Measurements from ENCODE around the gene PACRG. TPM values are rescaled to one million over a fixed set of nuclear protein-coding genes. Genes with fewer than 3 reads are reported as not detected.

The PACRG gene
- total RNA-seq, 2 donors from 2014 or later, result 2.9 to 63.8 TPM

DNA sequence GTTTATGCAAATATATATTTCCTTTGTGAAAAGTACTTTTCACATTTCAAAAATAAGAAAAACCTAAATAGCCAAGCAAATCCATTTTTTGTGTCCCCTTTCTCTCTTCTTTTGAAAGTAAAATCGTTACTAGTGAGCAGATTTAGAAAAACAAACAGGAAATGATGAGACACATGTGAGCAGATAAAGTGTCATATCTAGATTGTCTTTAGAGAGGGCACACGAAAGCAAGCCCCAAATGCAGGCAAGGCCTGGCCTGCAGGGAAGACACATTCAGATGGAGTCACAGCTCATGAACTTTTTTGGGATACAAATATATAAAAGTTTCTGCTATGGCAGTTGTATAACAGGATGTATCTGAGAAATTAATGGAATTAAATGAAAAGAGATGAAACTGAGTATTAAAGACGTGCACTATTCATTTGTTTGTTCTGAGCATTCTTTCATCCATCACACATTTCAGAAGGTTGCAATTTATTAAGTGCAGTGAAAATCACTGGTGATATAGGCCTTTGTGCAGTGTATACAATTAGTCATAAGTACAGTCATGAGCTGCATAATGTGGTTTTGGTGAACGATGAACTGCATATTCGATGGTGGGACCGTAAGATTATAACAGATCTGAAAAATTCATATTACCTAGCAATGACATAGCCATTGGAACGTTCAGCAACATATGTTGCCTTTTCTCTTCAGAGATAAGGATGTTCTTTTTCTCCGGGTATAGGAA lies 101.4 kb downstream of the PACRG start:
- no peaks in the 10 kb centered on the region for H3K36me3 ChIP-seq
- H3K4me3 ChIP-seq, result no peak overlapping the region
- no peak overlapping the region for H3K27ac ChIP-seq
- TF ChIP-seq, protein P1, sequence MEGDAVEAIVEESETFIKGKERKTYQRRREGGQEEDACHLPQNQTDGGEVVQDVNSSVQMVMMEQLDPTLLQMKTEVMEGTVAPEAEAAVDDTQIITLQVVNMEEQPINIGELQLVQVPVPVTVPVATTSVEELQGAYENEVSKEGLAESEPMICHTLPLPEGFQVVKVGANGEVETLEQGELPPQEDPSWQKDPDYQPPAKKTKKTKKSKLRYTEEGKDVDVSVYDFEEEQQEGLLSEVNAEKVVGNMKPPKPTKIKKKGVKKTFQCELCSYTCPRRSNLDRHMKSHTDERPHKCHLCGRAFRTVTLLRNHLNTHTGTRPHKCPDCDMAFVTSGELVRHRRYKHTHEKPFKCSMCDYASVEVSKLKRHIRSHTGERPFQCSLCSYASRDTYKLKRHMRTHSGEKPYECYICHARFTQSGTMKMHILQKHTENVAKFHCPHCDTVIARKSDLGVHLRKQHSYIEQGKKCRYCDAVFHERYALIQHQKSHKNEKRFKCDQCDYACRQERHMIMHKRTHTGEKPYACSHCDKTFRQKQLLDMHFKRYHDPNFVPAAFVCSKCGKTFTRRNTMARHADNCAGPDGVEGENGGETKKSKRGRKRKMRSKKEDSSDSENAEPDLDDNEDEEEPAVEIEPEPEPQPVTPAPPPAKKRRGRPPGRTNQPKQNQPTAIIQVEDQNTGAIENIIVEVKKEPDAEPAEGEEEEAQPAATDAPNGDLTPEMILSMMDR (IDR thresholded peaks at IDR 0.05), result no peak
- TF ChIP-seq POLR2AphosphoS5 (IDR thresholded peaks at IDR 0.05), result no peak
- no peak for TF ChIP-seq POLR2A (IDR thresholded peaks at IDR 0.05)
- WGBS, result 82% methylated on average over 8 of the region's 8 CpGs
- no peak for DNase-seq (ENCODE audit: low spot score)
- H3K27me3 ChIP-seq (replicated peaks; ENCODE audit: insufficient read depth), result no peaks in the 10 kb centered on the region
- H3K4me1 ChIP-seq (replicated peaks), result no peaks in the 10 kb centered on the region
- H3K9me3 ChIP-seq, result no peaks in the 10 kb centered on the region
- intact Hi-C loops (cut with DNase I), result no loop called here

DNA sequence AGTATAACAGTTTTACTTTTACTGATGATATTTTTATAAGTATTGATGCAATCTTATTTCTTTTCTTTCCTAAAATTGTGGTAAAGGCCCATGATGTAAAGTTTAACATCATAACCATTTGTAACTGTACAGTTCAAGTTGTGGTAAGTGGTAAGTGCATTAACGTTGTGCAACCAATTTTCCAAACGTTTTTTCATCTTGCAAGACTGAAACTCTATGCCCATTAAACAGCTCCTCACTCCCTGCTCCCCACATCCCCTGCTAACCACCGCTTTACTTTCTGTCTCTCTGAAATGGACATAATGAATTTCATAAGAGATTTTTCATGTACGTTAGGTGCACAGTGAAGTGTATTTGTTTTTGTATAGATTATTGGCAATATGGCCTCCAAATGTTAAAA lies 106.0 kb downstream of the PACRG start:
- no peaks in the 10 kb centered on the region for H3K9me3 ChIP-seq
- no peak overlapping the region for H3K4me3 ChIP-seq
- intact Hi-C loops (cut with DNase I), result no loop called here
- H3K4me1 ChIP-seq (replicated peaks), result no peaks in the 10 kb centered on the region
- no peak overlapping the region for H3K27ac ChIP-seq
- 89% methylated on average over 4 of the region's 4 CpGs for WGBS
- TF ChIP-seq POLR2AphosphoS5 (IDR thresholded peaks at IDR 0.05) (no peak), POLR2A (IDR thresholded peaks at IDR 0.05) (no peak)
- TF ChIP-seq, protein P1 (IDR thresholded peaks at IDR 0.05), result no peak
- no peaks in the 10 kb centered on the region for H3K36me3 ChIP-seq
- H3K27me3 ChIP-seq (replicated peaks; ENCODE audit: insufficient read depth), result no peaks in the 10 kb centered on the region
- DNase-seq (ENCODE audit: low spot score), result no peak

DNA sequence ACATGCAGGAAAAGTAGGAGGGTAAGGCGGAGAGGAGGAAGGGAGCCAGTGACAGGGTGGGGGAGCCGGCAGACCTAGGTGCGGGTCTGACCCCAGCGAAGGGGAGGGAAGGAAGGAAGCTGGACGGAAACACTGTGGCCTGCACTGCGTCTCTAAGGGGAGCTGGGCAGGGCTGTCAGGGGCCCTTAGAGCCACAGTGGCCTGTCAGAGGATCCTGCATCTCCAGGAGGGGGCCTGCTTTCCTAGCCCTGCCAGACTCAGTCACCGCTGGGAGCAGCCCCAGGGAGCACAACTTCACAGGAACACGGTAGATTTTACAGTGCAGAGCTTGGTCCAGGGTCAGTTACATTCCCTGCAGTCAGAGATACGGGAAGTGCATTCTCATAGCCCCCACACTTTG lies 118.2 kb downstream of the PACRG start:
- Histone ChIP-seq H3K9me3 (no peaks in the 10 kb centered on the region), H3K27ac (no peak overlapping the region), H3K36me3 (no peaks in the 10 kb centered on the region), H3K27me3 (replicated peaks; ENCODE audit: insufficient read depth) (no peaks in the 10 kb centered on the region), H3K4me3 (no peak overlapping the region), H3K4me1 (replicated peaks) (no peaks in the 10 kb centered on the region)
- WGBS, result 83% methylated on average over 9 of the region's 9 CpGs
- no peak for TF ChIP-seq POLR2A (IDR thresholded peaks at IDR 0.05)
- no peak for DNase-seq (ENCODE audit: low spot score)
- intact Hi-C loops (cut with DNase I), result no loop called here

DNA sequence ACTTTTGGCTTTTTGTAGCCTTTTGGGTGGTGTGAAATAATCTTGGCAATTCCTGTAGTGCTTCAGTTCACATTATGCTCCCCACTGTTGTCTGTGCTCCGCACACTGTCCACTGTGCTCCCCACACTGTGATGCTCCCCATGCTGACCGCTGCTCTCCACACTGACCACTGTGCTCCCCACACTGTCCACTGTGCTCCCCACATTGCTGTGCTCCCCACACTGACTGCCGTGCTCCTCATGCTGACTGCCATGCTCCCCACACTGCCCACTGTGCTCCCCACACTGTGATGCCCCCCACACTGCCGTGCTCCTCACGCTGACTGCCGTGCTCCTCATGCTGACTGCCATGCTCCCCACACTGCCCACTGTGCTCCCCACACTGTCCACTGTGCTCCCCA lies 118.9 kb downstream of the PACRG start:
- no peaks in the 10 kb centered on the region for H3K36me3 ChIP-seq
- H3K9me3 ChIP-seq, result no peaks in the 10 kb centered on the region
- no peak for TF ChIP-seq POLR2AphosphoS5 (IDR thresholded peaks at IDR 0.05)
- no peak for TF ChIP-seq POLR2A (IDR thresholded peaks at IDR 0.05)
- TF ChIP-seq, protein P1 (IDR thresholded peaks at IDR 0.05), result no peak
- no peak overlapping the region for H3K4me3 ChIP-seq
- no peaks in the 10 kb centered on the region for H3K27me3 ChIP-seq (replicated peaks; ENCODE audit: insufficient read depth)
- no peak for DNase-seq (ENCODE audit: low spot score)
- intact Hi-C loops (cut with DNase I), result no loop called here
- no peaks in the 10 kb centered on the region for H3K4me1 ChIP-seq (replicated peaks)
- 90% methylated on average over 6 of the region's 6 CpGs for WGBS
- H3K27ac ChIP-seq, result no peak overlapping the region

DNA sequence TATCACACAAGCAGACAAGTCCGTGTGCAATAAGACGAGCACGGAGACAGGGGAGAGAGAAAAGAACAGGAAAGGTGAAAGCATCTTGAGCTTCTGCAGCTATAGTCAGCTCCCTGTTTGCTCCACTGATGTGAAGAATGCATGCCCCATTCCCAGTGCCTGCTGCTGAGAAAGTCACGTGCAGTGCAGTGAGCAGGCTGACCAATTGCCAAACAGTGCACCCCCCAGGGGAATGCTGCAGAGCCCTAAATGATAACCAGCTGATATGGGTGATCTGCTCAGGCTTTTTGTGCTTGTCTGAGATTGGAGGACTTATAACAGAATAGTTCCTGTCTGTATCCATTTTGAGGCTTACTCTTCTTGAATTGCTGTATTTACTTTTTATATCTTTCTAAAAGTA lies 121.5 kb downstream of the PACRG start:
- H3K4me1 ChIP-seq (replicated peaks), result no peaks in the 10 kb centered on the region
- H3K27ac ChIP-seq, result no peak overlapping the region
- 89% methylated on average over 4 of the region's 4 CpGs for WGBS
- H3K9me3 ChIP-seq, result no peaks in the 10 kb centered on the region
- intact Hi-C loops (cut with DNase I), result no loop called here
- no peaks in the 10 kb centered on the region for H3K27me3 ChIP-seq (replicated peaks; ENCODE audit: insufficient read depth)
- TF ChIP-seq POLR2AphosphoS5 (IDR thresholded peaks at IDR 0.05) (no peak), POLR2A (IDR thresholded peaks at IDR 0.05) (no peak)
- TF ChIP-seq, protein P1 (IDR thresholded peaks at IDR 0.05), result no peak
- no peak for DNase-seq (ENCODE audit: low spot score)
- H3K36me3 ChIP-seq, result no peaks in the 10 kb centered on the region
- no peak overlapping the region for H3K4me3 ChIP-seq

Data from prostate gland (tissue), 2 donors.